SK-N-SH treated with all-trans-retinoic acid at 6 μM for 48 hours (cell line): ENCODE measurements around the gene OXNAD1.

Experiments
- ARNTL ChIP-seq: fragments of 450-650 bp; formaldehyde crosslinking; IDR thresholded peaks from 2 replicates; pipeline ENCODE4 v1.5.0; 2020; ENCODE audit warnings: low read depth, mild to moderate bottlenecking, moderate library complexity, borderline replicate concordance
- CSDC2 ChIP-seq: fragments of 250-450 bp; sonication (Bioruptor Pico); IDR thresholded peaks from 2 replicates; pipeline ENCODE4 v1.5.0; 2020; ENCODE audit warnings: mild to moderate bottlenecking, moderate library complexity
- ISL1 ChIP-seq: fragments of 250-450 bp; sonication (Bioruptor Pico); IDR thresholded peaks from 2 replicates; pipeline ENCODE4 v2.1.2; 2022; ENCODE audit warnings: mild to moderate bottlenecking, moderate library complexity
- ZFP3 ChIP-seq: fragments of 250-450 bp; sonication (Bioruptor Pico); IDR thresholded peaks from 2 replicates; pipeline ENCODE4 v1.5.0; 2020; ENCODE audit warnings: mild to moderate bottlenecking, moderate library complexity
- TF ChIP-seq, protein P1 (sequence below): fragments of 250-450 bp; sonication (Bioruptor Pico); IDR thresholded peaks from 2 replicates; pipeline ENCODE4 v1.8.0; 2020; ENCODE audit warnings: mild to moderate bottlenecking, moderate library complexity, borderline replicate concordance
- TF ChIP-seq, protein P2 (sequence below): fragments of 250-450 bp; sonication (Bioruptor Pico); IDR thresholded peaks from 2 replicates; pipeline ENCODE4 v1.5.1; 2020; ENCODE audit warnings: low read depth, mild to moderate bottlenecking, moderate library complexity

DNA sequence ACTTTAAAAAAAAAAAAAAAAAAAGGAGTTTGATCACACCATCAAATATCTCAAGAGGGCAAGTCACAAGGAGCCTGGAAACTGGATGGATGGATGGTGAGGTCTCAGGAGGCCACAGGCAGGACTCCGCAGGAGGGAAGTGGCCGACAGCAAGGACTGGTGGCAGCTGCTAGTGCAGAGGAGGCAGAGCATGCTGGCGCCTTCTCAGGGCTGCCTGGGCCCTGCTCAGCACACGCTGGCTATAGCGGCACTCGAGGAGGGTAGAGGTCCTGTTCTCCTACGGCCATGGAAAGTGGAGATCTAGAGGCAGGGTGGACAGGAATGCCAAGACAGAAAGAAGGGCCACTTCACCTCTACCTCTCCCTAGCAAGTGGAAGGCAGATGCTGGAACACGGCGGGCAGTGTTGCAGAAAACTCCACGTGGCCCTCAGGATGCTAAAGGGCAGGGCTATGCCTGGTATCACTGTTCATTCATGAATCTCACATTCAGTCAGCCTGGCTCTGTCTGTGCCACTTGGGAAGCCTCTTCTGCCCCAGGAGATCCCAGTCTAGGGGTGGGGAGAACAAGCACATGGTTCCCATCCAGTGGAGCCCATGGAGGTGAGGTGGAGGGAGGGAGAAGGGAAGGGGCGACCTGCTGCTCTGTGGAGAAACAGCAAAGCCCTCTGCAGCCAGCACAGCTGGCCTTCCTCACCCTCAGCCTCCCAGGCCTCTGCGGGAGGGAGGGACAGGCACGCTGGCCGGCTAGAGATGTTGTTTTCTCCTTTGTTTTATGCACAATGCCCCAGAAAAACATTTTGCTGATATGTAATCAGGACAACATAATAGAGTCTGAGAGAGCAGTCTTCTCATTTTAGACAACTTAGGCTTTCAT is 71.0 kb downstream of the OXNAD1 start:
- TF ChIP-seq, protein P1, sequence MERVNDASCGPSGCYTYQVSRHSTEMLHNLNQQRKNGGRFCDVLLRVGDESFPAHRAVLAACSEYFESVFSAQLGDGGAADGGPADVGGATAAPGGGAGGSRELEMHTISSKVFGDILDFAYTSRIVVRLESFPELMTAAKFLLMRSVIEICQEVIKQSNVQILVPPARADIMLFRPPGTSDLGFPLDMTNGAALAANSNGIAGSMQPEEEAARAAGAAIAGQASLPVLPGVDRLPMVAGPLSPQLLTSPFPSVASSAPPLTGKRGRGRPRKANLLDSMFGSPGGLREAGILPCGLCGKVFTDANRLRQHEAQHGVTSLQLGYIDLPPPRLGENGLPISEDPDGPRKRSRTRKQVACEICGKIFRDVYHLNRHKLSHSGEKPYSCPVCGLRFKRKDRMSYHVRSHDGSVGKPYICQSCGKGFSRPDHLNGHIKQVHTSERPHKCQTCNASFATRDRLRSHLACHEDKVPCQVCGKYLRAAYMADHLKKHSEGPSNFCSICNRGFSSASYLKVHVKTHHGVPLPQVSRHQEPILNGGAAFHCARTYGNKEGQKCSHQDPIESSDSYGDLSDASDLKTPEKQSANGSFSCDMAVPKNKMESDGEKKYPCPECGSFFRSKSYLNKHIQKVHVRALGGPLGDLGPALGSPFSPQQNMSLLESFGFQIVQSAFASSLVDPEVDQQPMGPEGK (CRISPR knock-in tag): no peak
- TF ChIP-seq ZFP3 (CRISPR knock-in tag): no peak
- no peak for TF ChIP-seq ISL1 (CRISPR knock-in tag)
- TF ChIP-seq CSDC2: no peak
- TF ChIP-seq ARNTL (CRISPR knock-in tag): no peak
- TF ChIP-seq, protein P2, sequence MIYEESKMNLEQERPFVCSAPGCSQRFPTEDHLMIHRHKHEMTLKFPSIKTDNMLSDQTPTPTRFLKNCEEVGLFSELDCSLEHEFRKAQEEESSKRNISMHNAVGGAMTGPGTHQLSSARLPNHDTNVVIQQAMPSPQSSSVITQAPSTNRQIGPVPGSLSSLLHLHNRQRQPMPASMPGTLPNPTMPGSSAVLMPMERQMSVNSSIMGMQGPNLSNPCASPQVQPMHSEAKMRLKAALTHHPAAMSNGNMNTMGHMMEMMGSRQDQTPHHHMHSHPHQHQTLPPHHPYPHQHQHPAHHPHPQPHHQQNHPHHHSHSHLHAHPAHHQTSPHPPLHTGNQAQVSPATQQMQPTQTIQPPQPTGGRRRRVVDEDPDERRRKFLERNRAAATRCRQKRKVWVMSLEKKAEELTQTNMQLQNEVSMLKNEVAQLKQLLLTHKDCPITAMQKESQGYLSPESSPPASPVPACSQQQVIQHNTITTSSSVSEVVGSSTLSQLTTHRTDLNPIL: no peak
